ENCODE data around the gene DENND2A. TPM values are rescaled to one million over a fixed set of nuclear protein-coding genes. Genes with fewer than 3 reads are reported as not detected.

The DENND2A gene
- total RNA-seq, 1 donor from 2014 or later: 29.8 TPM

- no peak for TF ChIP-seq CTCF (conservative IDR thresholded peaks at IDR 0.05)
- Mint-ChIP-seq H3K9me3 (no peaks in the 10 kb centered on the region), H3K4me1 (no peaks in the 10 kb centered on the region), H3K27ac (ENCODE audit: unreplicated experiment) (peak overlapping the region; percentile 57), H3K27me3 (ENCODE audit: low read depth) (no peaks in the 10 kb centered on the region), H3K36me3 (ENCODE audit: low read depth) (peaks cover 11% of the 10 kb centered on the region), H3K4me3 (no peak overlapping the region)
- DNase-seq (ENCODE audit: low read depth, low spot score): no peak
These were observed 55.3 kb downstream of the DENND2A start for GRCh38 chr7:140585333-140585732.

GRCh38 chr7:140584195-140584851 is 56.3 kb downstream of the DENND2A start:
- Mint-ChIP-seq H3K27me3 (ENCODE audit: low read depth) (no peaks in the 10 kb centered on the region), H3K4me1 (no peaks in the 10 kb centered on the region), H3K36me3 (ENCODE audit: low read depth) (peaks cover 11% of the 10 kb centered on the region), H3K27ac (ENCODE audit: unreplicated experiment) (peak overlapping the region; percentile 32), H3K9me3 (no peaks in the 10 kb centered on the region), H3K4me3 (no peak overlapping the region)
- TF ChIP-seq CTCF (conservative IDR thresholded peaks at IDR 0.05): no peak
- DNase-seq (ENCODE audit: low read depth, low spot score): no peak

DNA sequence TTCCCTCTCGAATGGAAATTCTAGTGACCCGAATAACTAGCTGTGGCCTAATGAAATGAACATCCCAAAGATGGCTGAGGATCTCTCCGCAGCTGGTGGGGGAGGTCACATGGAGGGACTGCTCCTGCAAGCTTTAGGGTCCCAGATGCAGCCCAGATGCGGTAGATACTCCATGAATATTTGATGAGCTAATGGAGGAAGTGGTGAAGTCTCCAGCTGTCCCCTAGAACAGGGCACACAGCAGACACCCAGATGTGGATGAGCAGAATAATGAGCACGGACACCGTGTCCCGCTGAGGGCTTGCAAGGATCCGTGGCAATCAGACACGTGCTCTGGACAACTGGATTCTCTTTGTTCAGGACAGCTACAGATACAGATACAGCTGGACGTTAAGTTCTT is 59.2 kb downstream of the DENND2A start:
- Mint-ChIP-seq H3K9me3 (no peaks in the 10 kb centered on the region), H3K27ac (ENCODE audit: unreplicated experiment) (no peak overlapping the region), H3K36me3 (ENCODE audit: low read depth) (peaks cover 8% of the 10 kb centered on the region), H3K4me3 (no peak overlapping the region), H3K27me3 (ENCODE audit: low read depth) (no peaks in the 10 kb centered on the region), H3K4me1 (no peaks in the 10 kb centered on the region)
- no peak for TF ChIP-seq CTCF (conservative IDR thresholded peaks at IDR 0.05)
- no peak for DNase-seq (ENCODE audit: low read depth, low spot score)

DNA sequence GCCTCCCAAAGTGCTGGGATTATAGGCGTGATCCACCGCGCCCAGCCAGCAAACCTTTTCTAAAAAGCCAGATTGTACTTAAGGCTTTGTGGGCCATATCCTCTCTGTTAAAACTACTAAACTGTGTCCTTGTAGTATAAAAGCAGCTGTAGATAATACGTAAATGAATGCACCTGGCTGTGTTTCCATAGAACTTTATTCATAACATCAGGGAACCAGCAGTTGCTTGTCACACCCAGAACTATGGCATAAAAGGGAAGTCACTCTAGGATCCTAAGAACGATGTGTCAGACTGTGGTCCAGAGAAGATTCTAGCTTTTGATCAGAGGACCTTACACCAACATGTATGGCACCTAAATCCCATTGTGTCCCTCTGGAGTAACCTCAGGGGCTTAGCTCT is 63.0 kb downstream of the DENND2A start:
- no peak for TF ChIP-seq CTCF (conservative IDR thresholded peaks at IDR 0.05)
- H3K27ac Mint-ChIP-seq (ENCODE audit: unreplicated experiment): no peak overlapping the region
- no peak overlapping the region for H3K4me3 Mint-ChIP-seq
- no peak for DNase-seq (ENCODE audit: low read depth, low spot score)
- H3K9me3 Mint-ChIP-seq: no peaks in the 10 kb centered on the region
- no peaks in the 10 kb centered on the region for H3K4me1 Mint-ChIP-seq
- H3K36me3 Mint-ChIP-seq (ENCODE audit: low read depth): peaks cover 7% of the 10 kb centered on the region
- H3K27me3 Mint-ChIP-seq (ENCODE audit: low read depth): no peaks in the 10 kb centered on the region

DNA sequence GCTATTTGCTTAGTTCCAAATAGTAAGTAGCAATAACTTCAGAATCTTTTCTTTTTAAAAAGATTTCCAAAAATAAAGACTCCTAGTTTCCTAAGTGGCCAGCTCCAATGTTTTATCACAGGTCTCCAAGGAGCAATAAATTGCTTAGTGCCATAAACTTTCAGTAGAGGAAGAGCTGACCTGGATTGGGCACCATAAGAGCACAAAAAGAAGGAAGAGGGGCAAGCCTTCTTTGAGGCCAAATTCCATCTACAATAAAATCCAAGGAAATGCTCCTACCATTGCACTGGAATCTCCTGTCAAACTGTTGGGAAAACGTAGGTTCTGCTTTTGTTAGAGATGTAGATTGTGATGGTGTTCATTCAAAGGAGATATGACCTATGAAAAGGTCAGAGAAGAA is 64.0 kb downstream of the DENND2A start:
- Mint-ChIP-seq H3K27me3 (ENCODE audit: low read depth) (no peaks in the 10 kb centered on the region), H3K36me3 (ENCODE audit: low read depth) (peaks cover 7% of the 10 kb centered on the region)

More for the DNA sequence above, 64.0 kb downstream of the DENND2A start:
- TF ChIP-seq CTCF (conservative IDR thresholded peaks at IDR 0.05): no peak
- no peak for DNase-seq (ENCODE audit: low read depth, low spot score)
- H3K9me3 Mint-ChIP-seq: no peaks in the 10 kb centered on the region
- no peak overlapping the region for H3K4me3 Mint-ChIP-seq
- no peaks in the 10 kb centered on the region for H3K4me1 Mint-ChIP-seq
- no peak overlapping the region for H3K27ac Mint-ChIP-seq (ENCODE audit: unreplicated experiment)
